Tibial nerve (tissue), 4 donors: ENCODE results near the gene ITGA3. TPM values are rescaled to one million over a fixed set of nuclear protein-coding genes. Genes with fewer than 3 reads are reported as not detected.

ENCODE experiments used
- DNase-seq, 2 donors: peaks; one replicate each; pipeline ENCODE4 v3.0.0-alpha.2; 2019; ENCODE audit warnings: low spot score in 2 of 2
- H3K27ac ChIP-seq, 4 donors: fragments of 200-600 bp; sonication (generic) in 3 of 4; one replicate each; pipeline ENCODE4 v1.5.1; 2017 to 2019; ENCODE audit warnings: mild to moderate bottlenecking in 1 of 4
- H3K27me3 ChIP-seq, 2 donors: fragments of 200-600 bp; sonication (generic) in 1 of 2; one replicate each; pipeline versions ENCODE4 v1.5.1 to v1.6.0; 2017 to 2019
- H3K36me3 ChIP-seq, 3 donors: fragments of 200-600 bp; sonication (generic); one replicate each; pipeline ENCODE4 v1.5.1; 2018 to 2019
- H3K4me1 ChIP-seq, 4 donors: fragments of 200-600 bp; sonication (generic) in 3 of 4; one replicate each; pipeline ENCODE4 v1.5.1; 2017 to 2019
- H3K4me3 ChIP-seq, 4 donors: fragments of 200-600 bp; sonication (generic) in 3 of 4; one replicate each; pipeline ENCODE4 v1.5.1; 2017 to 2019; ENCODE audit warnings: mild to moderate bottlenecking in 1 of 4, moderate library complexity in 1 of 4
- H3K9me3 ChIP-seq, 4 donors: fragments of 200-600 bp; sonication (generic) in 3 of 4; one replicate each; pipeline ENCODE4 v1.5.1; 2017 to 2019
- EP300 ChIP-seq, 2 donors: sonication (generic); formaldehyde crosslinking; IDR thresholded peaks; one replicate each; pipeline ENCODE4 v1.6.1; 2017; ENCODE audit warnings: antibody characterized with exemption in 2 of 2, mild to moderate bottlenecking in 1 of 2
- POLR2A ChIP-seq, 2 donors: fragments of 450-650 bp; IDR thresholded peaks; one replicate each; pipeline ENCODE4 v1.6.1; 2017; ENCODE audit warnings: antibody characterized with exemption in 2 of 2, mild to moderate bottlenecking in 2 of 2, moderate library complexity in 2 of 2
- WGBS, 2 donors: methylation state at CpG; one replicate each; pipeline ENCODE4 v1.1.5; 2018; 5-methylcytosine and 5-hydroxymethylcytosine counted together
- total RNA-seq, 4 donors: library from RNA; depleted of rRNA; stranded (reverse); fragments of >200 nt; gene quantifications; one replicate each; pipeline ENCODE4 v1.1.0, GENCODE V29; 2016
- TF ChIP-seq, protein P1 (sequence below), 5 experiments: fragments of 200-600 bp in 3 of 5; fragments of 450-650 bp in 2 of 5; sonication (generic) in 3 of 5; IDR thresholded peaks; one replicate each; pipeline ENCODE4 v1.5.1; 2016 to 2019; ENCODE audit warnings: antibody characterized with exemption in 5 of 5, mild to moderate bottlenecking in 3 of 5, moderate library complexity in 2 of 5

Gene ITGA3
- total RNA-seq, 4 donors from 2014 or later: 59.2 to 85.7 (median 69.1) TPM

DNA sequence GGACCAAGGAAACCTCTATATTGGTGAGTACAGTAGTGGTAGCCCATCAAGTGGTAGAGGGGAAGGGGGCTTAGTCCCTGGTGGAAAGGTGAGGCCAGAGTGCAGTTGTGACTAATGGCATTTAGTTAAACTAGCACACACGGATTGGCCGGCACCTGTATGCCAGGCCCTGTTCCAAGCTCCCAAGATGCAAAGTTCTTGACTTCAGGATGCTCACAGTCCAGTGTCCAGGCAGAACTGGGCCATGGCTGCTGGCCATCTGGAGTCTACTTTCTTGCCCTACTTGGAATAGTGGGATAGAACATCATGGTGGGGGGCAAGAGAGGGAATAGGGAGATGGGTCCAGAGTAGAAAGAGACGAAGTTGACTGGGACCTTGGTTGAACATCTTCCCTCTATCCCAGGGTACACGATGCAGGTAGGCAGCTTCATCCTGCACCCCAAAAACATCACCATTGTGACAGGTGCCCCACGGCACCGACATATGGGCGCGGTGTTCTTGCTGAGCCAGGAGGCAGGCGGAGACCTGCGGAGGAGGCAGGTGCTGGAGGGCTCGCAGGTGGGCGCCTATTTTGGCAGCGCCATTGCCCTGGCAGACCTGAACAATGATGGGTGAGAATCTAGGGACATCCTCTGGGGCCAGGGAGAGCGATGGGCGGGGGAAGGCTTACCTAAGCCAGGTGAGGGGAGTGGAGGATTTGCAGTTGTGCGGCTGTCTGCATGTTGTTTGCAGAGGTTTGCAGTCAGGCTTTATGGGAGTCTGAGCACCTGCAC lies 15.2 kb downstream of the ITGA3 start:
- no peak for DNase-seq
- WGBS, 2 donors: 91 to 95% methylated on average over 16 of the region's 16 CpGs

DNA sequence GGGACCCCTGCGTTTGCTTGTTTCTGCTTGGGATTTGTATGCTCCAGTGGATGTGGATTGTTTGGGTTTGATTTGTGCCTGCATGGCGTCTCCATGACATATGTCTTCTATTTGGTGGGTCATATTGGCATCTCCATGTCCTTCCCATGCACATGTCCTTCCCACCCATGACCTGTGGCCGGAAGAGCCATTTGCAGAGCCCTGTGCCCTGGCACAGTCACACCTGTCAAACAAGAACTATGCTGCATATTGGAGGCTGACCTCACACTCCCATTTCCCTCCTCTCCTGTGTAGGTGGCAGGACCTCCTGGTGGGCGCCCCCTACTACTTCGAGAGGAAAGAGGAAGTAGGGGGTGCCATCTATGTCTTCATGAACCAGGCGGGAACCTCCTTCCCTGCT lies 15.8 kb downstream of the ITGA3 start:
- WGBS, 2 donors: 85 to 95% methylated on average over 6 of the region's 6 CpGs
- Histone ChIP-seq H3K4me1 (no peaks in the 10 kb centered on the region), H3K27ac (no peak overlapping the region)

More for the DNA sequence above, 15.2 kb downstream of the ITGA3 start:
- Histone ChIP-seq H3K4me3 (no peak overlapping the region), H3K27me3 (no peaks in the 10 kb centered on the region), H3K27ac (no peak overlapping the region), H3K9me3 (no peaks in the 10 kb centered on the region), H3K4me1 (no peaks in the 10 kb centered on the region), H3K36me3 (peaks cover 0 to 63% (median 7%) of the 10 kb centered on the region in 3 donors)
- TF ChIP-seq, protein P1, sequence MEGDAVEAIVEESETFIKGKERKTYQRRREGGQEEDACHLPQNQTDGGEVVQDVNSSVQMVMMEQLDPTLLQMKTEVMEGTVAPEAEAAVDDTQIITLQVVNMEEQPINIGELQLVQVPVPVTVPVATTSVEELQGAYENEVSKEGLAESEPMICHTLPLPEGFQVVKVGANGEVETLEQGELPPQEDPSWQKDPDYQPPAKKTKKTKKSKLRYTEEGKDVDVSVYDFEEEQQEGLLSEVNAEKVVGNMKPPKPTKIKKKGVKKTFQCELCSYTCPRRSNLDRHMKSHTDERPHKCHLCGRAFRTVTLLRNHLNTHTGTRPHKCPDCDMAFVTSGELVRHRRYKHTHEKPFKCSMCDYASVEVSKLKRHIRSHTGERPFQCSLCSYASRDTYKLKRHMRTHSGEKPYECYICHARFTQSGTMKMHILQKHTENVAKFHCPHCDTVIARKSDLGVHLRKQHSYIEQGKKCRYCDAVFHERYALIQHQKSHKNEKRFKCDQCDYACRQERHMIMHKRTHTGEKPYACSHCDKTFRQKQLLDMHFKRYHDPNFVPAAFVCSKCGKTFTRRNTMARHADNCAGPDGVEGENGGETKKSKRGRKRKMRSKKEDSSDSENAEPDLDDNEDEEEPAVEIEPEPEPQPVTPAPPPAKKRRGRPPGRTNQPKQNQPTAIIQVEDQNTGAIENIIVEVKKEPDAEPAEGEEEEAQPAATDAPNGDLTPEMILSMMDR (IDR thresholded peaks at IDR 0.05): no peak
- TF ChIP-seq EP300 (IDR thresholded peaks at IDR 0.05) (no peak), POLR2A (IDR thresholded peaks at IDR 0.05) (no peak)

DNA sequence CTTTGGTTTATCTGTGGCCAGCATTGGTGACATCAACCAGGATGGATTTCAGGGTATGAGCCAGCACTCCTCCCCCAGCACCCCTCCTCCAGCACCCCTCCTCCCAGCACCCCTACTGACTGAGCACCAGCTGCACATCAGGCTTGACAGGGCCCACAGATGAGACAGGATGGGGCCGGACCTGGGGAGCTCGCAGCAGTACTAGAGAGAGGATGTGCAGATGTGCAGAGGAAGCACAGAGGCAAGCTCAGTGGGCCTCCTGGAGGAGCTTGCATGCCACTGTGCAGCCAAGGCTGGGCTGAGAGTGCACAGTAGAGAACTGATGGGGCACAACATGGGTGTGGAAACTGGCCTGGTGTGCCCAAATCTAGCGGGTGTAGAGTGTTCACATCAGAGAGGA lies 16.2 kb downstream of the ITGA3 start:
- no peaks in the 10 kb centered on the region for H3K9me3 ChIP-seq
- peaks cover 0 to 73% (median 7%) of the 10 kb centered on the region in 3 donors for H3K36me3 ChIP-seq
- no peak overlapping the region for H3K27ac ChIP-seq
- H3K4me1 ChIP-seq: no peaks in the 10 kb centered on the region
- no peak overlapping the region for H3K4me3 ChIP-seq
- DNase-seq: no peak
- 91 to 100% methylated on average over 3 of the region's 3 CpGs for WGBS, 2 donors
- H3K27me3 ChIP-seq: no peaks in the 10 kb centered on the region
- TF ChIP-seq POLR2A (IDR thresholded peaks at IDR 0.05) (no peak), EP300 (IDR thresholded peaks at IDR 0.05) (no peak)
- TF ChIP-seq, protein P1 (IDR thresholded peaks at IDR 0.05): no peak

More for the DNA sequence above, 15.8 kb downstream of the ITGA3 start:
- Histone ChIP-seq H3K9me3 (no peaks in the 10 kb centered on the region), H3K27me3 (no peaks in the 10 kb centered on the region), H3K36me3 (peaks cover 0 to 69% (median 7%) of the 10 kb centered on the region in 3 donors), H3K4me3 (no peak overlapping the region)
- DNase-seq: no peak
- no peak for TF ChIP-seq POLR2A (IDR thresholded peaks at IDR 0.05)
- TF ChIP-seq, protein P1 (IDR thresholded peaks at IDR 0.05): no peak
- no peak for TF ChIP-seq EP300 (IDR thresholded peaks at IDR 0.05)

DNA sequence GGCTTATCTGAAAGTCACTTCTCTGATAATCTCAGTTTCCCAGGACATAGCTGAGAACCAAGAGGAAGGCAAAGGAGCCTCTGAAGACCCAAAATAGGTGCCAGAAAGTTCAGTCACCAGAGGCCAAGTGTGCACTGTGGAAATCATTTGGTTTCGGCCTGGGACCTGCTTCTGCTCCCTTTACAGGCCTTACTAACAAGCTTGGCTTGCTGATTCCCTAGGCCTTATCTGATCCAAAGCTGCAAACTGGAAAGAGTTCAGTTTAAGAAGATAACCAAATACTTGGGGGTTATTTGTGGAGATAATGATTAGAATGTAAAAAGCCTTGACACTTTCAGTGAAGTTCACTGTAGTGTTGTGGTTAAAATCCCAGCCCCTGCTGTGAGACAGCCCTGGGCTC lies 17.0 kb downstream of the ITGA3 start:
- Histone ChIP-seq H3K27me3 (no peaks in the 10 kb centered on the region), H3K36me3 (peaks cover 0 to 81% (median 7%) of the 10 kb centered on the region in 3 donors), H3K27ac (no peak overlapping the region), H3K4me3 (no peak overlapping the region), H3K9me3 (no peaks in the 10 kb centered on the region), H3K4me1 (no peaks in the 10 kb centered on the region)
- TF ChIP-seq, protein P1 (IDR thresholded peaks at IDR 0.05): no peak
- TF ChIP-seq EP300 (IDR thresholded peaks at IDR 0.05): no peak
- no peak for TF ChIP-seq POLR2A (IDR thresholded peaks at IDR 0.05)
- WGBS, 2 donors: 91 to 94% methylated on average over 1 of the region's 1 CpG
- DNase-seq: no peak

DNA sequence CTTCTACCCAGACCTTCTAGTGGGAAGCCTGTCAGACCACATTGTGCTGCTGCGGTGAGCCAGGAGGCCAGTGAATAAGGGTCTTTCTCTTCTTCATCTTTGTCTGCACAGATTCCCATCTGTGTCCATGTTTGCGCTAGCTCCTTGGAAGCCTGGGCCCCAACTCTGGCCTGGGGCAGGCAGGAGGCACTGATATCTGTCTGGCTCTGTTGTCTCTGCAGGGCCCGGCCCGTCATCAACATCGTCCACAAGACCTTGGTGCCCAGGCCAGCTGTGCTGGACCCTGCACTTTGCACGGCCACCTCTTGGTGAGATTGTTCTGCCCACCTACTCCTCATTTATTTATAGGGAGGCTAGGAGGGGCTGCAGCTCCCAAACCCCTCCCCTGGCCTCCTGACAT lies 18.3 kb downstream of the ITGA3 start:
- TF ChIP-seq, protein P1 (IDR thresholded peaks at IDR 0.05): no peak
- TF ChIP-seq POLR2A (IDR thresholded peaks at IDR 0.05): no peak
- TF ChIP-seq EP300 (IDR thresholded peaks at IDR 0.05): no peak
- no peak overlapping the region for H3K27ac ChIP-seq
- no peaks in the 10 kb centered on the region for H3K27me3 ChIP-seq
- DNase-seq: no peak
- no peaks in the 10 kb centered on the region for H3K9me3 ChIP-seq
- H3K4me1 ChIP-seq: no peaks in the 10 kb centered on the region
- H3K36me3 ChIP-seq: peaks cover 0 to 86% (median 3%) of the 10 kb centered on the region in 3 donors
- 86 to 87% methylated on average over 5 to 6 of the region's 6 CpGs for WGBS, 2 donors
- no peak overlapping the region for H3K4me3 ChIP-seq
